ENCODE results near the gene DUSP8. TPM values are rescaled to one million over a fixed set of nuclear protein-coding genes. Genes with fewer than 3 reads are reported as not detected.

The DUSP8 gene
- total RNA-seq, 1 experiment from 2014 or later = 2.6 TPM

GRCh38 chr11:1544536-1544935, 27.5 kb downstream of the DUSP8 start:
- no TSS peak for BruUV-seq (replicated peaks)
- ChIA-PET POLR2A (ENCODE audit: unreplicated experiment) (no interaction called here), CTCF (interaction anchor here (0.6 kb wide), 1 partner anchor 31 kb away, joined by 5 read pairs; no protein-coding TSS in a partner anchor)

GRCh38 chr11:1543606-1544263, 28.3 kb downstream of the DUSP8 start:
- Histone ChIP-seq H3F3A (ENCODE audit: insufficient read depth, low read depth) (no peaks in the 10 kb centered on the region), H3K4me3 (no peak overlapping the region), H3K4me1 (replicated peaks; ENCODE audit: insufficient read depth) (no peaks in the 10 kb centered on the region; the same call in none of the 2 replicates), H3K36me3 (ENCODE audit: low read depth) (no peaks in the 10 kb centered on the region), H3K9me2 (ENCODE audit: insufficient read depth) (no peaks in the 10 kb centered on the region), H3K27me3 (ENCODE audit: insufficient read depth, low read depth) (peaks cover 13% of the 10 kb centered on the region; the same call in 1 of the 2 replicates), H2AFZ (no peak overlapping the region), H3K4me2 (no peak overlapping the region), H3K79me2 (ENCODE audit: low read depth) (no peaks in the 10 kb centered on the region), H3K27ac (no peak overlapping the region), H4K20me1 (ENCODE audit: insufficient read depth) (no peaks in the 10 kb centered on the region), H3K9me3 (ENCODE audit: insufficient read depth, low read depth) (no peaks in the 10 kb centered on the region)
- no peak for DNase-seq
- ChIA-PET CTCF (no interaction called here), POLR2A (ENCODE audit: unreplicated experiment) (no interaction called here)
- BruUV-seq (replicated peaks) = no TSS peak
- intact Hi-C loops (cut with micrococcal nuclease; ENCODE audit: unreplicated experiment) = loop anchor here (10.0 kb wide), 1 partner anchor 281 kb away; no protein-coding TSS in a partner anchor
- no peak for TF ChIP-seq CTCF (conservative IDR thresholded peaks at IDR 0.05)
- no peak for TF ChIP-seq EZH2 (IDR thresholded peaks at IDR 0.05; ENCODE audit: low read depth)

More at GRCh38 chr11:1544536-1544935, 27.5 kb downstream of the DUSP8 start:
- no peaks in the 10 kb centered on the region for H3K9me3 ChIP-seq (ENCODE audit: insufficient read depth, low read depth)
- H4K20me1 ChIP-seq (ENCODE audit: insufficient read depth) = no peaks in the 10 kb centered on the region
- no peaks in the 10 kb centered on the region for H3F3A ChIP-seq (ENCODE audit: insufficient read depth, low read depth)
- no peaks in the 10 kb centered on the region for H3K79me2 ChIP-seq (ENCODE audit: low read depth)
- no peak overlapping the region for H3K4me3 ChIP-seq
- no peak overlapping the region for H2AFZ ChIP-seq
- H3K27me3 ChIP-seq (ENCODE audit: insufficient read depth, low read depth) = peaks cover 12% of the 10 kb centered on the region; the same call in 1 of the 2 replicates
- intact Hi-C loops (cut with micrococcal nuclease; ENCODE audit: unreplicated experiment) = loop anchor here (10.0 kb wide), 1 partner anchor 280 kb away; no protein-coding TSS in a partner anchor
- no peak overlapping the region for H3K4me2 ChIP-seq
- no peaks in the 10 kb centered on the region; the same call in none of the 2 replicates for H3K4me1 ChIP-seq (replicated peaks; ENCODE audit: insufficient read depth)
- H3K36me3 ChIP-seq (ENCODE audit: low read depth) = no peaks in the 10 kb centered on the region
- H3K9me2 ChIP-seq (ENCODE audit: insufficient read depth) = no peaks in the 10 kb centered on the region
- DNase-seq = no peak
- H3K27ac ChIP-seq = no peak overlapping the region
- TF ChIP-seq EZH2 (IDR thresholded peaks at IDR 0.05; ENCODE audit: low read depth) (no peak), CTCF (conservative IDR thresholded peaks at IDR 0.05) (no peak)

- Histone ChIP-seq H3K79me2 (ENCODE audit: low read depth) (peaks cover 2% of the 10 kb centered on the region; the same call in 1 of the 2 replicates), H3K9me2 (ENCODE audit: insufficient read depth) (no peaks in the 10 kb centered on the region), H3K4me2 (no peak overlapping the region), H4K20me1 (ENCODE audit: insufficient read depth) (no peaks in the 10 kb centered on the region), H3F3A (ENCODE audit: insufficient read depth, low read depth) (no peaks in the 10 kb centered on the region), H3K27ac (no peak overlapping the region), H3K4me1 (replicated peaks; ENCODE audit: insufficient read depth) (no peaks in the 10 kb centered on the region; the same call in 1 of the 2 replicates), H3K4me3 (no peak overlapping the region), H3K36me3 (ENCODE audit: low read depth) (no peaks in the 10 kb centered on the region), H3K9me3 (ENCODE audit: insufficient read depth, low read depth) (no peaks in the 10 kb centered on the region), H2AFZ (no peak overlapping the region), H3K27me3 (ENCODE audit: insufficient read depth, low read depth) (peaks cover 16% of the 10 kb centered on the region; the same call in 1 of the 2 replicates)
- intact Hi-C loops (cut with micrococcal nuclease; ENCODE audit: unreplicated experiment) = loop anchor here (10.0 kb wide), 1 partner anchor 283 kb away; no protein-coding TSS in a partner anchor
- no TSS peak for BruUV-seq (replicated peaks)
- ChIA-PET CTCF (no interaction called here), POLR2A (ENCODE audit: unreplicated experiment) (no interaction called here)
- TF ChIP-seq EZH2 (IDR thresholded peaks at IDR 0.05; ENCODE audit: low read depth) (no peak), CTCF (conservative IDR thresholded peaks at IDR 0.05) (no peak)
- no peak for DNase-seq
Measured at GRCh38 chr11:1542267-1542666, 29.8 kb downstream of the DUSP8 start.
